ENCODE data around the gene PROX1. TPM values are rescaled to one million over a fixed set of nuclear protein-coding genes. Genes with fewer than 3 reads are reported as not detected.

Gene PROX1
- total RNA-seq, 1 experiment from 2014 or later: not detected

DNA sequence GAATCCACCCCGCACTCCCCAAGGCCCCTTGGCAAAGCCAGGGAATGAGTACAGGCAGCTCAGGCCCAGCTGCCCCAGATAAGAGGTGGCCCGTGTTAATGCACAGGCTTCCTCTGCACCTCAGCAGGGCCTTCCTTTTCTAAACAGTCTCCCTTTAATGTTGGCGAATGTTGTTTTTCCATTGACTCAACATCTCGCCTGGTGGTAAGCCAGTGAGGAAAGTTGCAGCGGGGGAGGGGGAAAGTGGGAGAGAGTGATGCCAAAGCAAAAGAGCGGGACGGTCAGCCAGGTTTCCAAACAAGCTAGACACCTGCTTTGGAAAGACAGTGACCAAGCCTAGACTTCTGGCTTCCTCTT is 10.3 kb upstream of the PROX1 start:
- Histone ChIP-seq H3K9me3 (ENCODE audit: insufficient read depth, low read depth) (0 out of 2 replicates have a peak, but pooled peaks cover 5% of the 10 kb centered on the region), H3K27ac (no peak overlapping the region), H2AFZ (no peak overlapping the region), H4K20me1 (ENCODE audit: insufficient read depth) (no peaks in the 10 kb centered on the region), H3K4me1 (replicated peaks; ENCODE audit: insufficient read depth) (peaks cover 16% of the 10 kb centered on the region), H3K27me3 (ENCODE audit: insufficient read depth, low read depth) (no peaks in the 10 kb centered on the region), H3K9me2 (ENCODE audit: insufficient read depth) (no peaks in the 10 kb centered on the region; the same call in none of the 2 replicates), H3K4me3 (no peak overlapping the region), H3K79me2 (ENCODE audit: low read depth) (no peaks in the 10 kb centered on the region), H3F3A (ENCODE audit: insufficient read depth, low read depth) (peaks cover 3% of the 10 kb centered on the region; the same call in 1 of the 2 replicates), H3K36me3 (ENCODE audit: low read depth) (no peaks in the 10 kb centered on the region), H3K4me2 (no peak overlapping the region)
- BruUV-seq (replicated peaks): no TSS peak
- no peak for DNase-seq
- ChIA-PET CTCF (no interaction called here), POLR2A (ENCODE audit: unreplicated experiment) (no interaction called here)
- TF ChIP-seq, protein P1, sequence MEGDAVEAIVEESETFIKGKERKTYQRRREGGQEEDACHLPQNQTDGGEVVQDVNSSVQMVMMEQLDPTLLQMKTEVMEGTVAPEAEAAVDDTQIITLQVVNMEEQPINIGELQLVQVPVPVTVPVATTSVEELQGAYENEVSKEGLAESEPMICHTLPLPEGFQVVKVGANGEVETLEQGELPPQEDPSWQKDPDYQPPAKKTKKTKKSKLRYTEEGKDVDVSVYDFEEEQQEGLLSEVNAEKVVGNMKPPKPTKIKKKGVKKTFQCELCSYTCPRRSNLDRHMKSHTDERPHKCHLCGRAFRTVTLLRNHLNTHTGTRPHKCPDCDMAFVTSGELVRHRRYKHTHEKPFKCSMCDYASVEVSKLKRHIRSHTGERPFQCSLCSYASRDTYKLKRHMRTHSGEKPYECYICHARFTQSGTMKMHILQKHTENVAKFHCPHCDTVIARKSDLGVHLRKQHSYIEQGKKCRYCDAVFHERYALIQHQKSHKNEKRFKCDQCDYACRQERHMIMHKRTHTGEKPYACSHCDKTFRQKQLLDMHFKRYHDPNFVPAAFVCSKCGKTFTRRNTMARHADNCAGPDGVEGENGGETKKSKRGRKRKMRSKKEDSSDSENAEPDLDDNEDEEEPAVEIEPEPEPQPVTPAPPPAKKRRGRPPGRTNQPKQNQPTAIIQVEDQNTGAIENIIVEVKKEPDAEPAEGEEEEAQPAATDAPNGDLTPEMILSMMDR (conservative IDR thresholded peaks at IDR 0.05): no peak
- no peak for TF ChIP-seq EZH2 (IDR thresholded peaks at IDR 0.05; ENCODE audit: low read depth)
- intact Hi-C loops (cut with micrococcal nuclease; ENCODE audit: unreplicated experiment): no loop called here

DNA sequence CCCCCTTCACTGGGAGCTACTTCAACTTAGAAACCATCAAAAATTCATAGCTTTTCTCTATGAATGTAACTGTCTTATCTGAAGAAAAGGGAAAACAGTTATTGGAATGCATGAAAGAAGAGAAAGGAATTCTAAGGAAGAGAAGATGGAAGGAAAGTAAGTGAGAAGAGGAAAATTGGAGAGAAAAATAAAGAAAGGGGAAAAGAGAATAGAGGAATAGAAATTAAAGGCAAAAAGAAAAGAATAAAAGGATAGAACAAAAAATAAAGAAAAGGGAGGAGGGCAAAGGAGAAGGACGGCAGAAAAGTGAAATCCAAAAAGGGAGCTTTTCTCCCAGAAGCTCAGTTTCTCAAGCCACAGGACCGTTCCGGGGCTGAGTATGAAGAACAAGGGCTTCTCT is 9.9 kb upstream of the PROX1 start:
- no peaks in the 10 kb centered on the region; the same call in 1 of the 2 replicates for H3K9me2 ChIP-seq (ENCODE audit: insufficient read depth)
- H2AFZ ChIP-seq: no peak overlapping the region
- BruUV-seq (replicated peaks): no TSS peak
- H3K4me2 ChIP-seq: no peak overlapping the region
- H3K79me2 ChIP-seq (ENCODE audit: low read depth): no peaks in the 10 kb centered on the region
- H3F3A ChIP-seq (ENCODE audit: insufficient read depth, low read depth): peaks cover 3% of the 10 kb centered on the region; the same call in 1 of the 2 replicates
- H3K4me1 ChIP-seq (replicated peaks; ENCODE audit: insufficient read depth): peaks cover 11% of the 10 kb centered on the region
- H4K20me1 ChIP-seq (ENCODE audit: insufficient read depth): no peaks in the 10 kb centered on the region
- TF ChIP-seq, protein P1 (conservative IDR thresholded peaks at IDR 0.05): no peak
- TF ChIP-seq EZH2 (IDR thresholded peaks at IDR 0.05; ENCODE audit: low read depth): no peak
- no peak overlapping the region for H3K4me3 ChIP-seq
- POLR2A ChIA-PET (ENCODE audit: unreplicated experiment): no interaction called here
- no peaks in the 10 kb centered on the region for H3K27me3 ChIP-seq (ENCODE audit: insufficient read depth, low read depth)
- no peaks in the 10 kb centered on the region for H3K36me3 ChIP-seq (ENCODE audit: low read depth)
- intact Hi-C loops (cut with micrococcal nuclease; ENCODE audit: unreplicated experiment): no loop called here
- no peak overlapping the region for H3K27ac ChIP-seq
- no peak for DNase-seq
- CTCF ChIA-PET: no interaction called here
- 0 out of 2 replicates have a peak, but pooled peaks cover 5% of the 10 kb centered on the region for H3K9me3 ChIP-seq (ENCODE audit: insufficient read depth, low read depth)

DNA sequence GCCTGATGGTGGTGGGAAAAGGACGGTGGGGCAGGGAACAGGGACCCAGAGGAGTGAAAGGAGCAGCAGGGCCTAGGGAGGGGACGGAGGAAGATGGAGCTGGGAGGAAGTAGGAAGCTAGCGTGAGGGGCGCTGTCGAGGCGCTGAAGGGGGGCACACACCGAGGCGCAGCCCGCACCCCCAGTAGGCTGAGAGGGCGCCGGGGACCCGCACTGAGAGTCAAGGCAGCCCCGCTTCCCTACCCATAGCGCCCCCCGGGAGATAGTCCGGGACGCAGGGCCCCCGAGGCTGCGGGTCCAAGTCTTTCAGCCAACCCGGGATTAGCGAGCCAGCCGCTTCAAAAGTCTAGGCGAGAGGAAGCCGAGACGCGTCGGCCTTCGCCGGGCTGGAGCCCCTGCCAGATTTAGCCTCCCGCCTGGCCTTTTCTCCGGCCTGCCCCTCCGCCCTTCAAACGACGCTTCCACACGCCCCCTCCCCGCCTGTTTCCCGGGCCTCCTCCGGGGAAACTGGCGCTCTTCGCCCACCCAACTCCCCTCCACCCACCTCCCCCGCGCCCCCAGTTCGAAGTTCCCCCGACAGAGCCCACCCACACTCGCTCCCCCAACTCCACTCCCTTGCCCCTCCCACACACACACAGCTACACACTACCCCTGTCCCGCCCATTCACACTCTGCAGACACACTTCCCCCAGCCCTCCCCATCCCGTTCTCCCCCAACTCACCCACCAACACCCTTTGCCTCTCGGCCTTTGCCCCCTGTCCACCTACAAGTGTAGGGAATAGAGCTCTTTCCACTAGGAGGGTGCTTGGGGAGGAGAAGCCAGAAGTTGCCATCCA is 7.8 kb upstream of the PROX1 start:
- H3K79me2 ChIP-seq (ENCODE audit: low read depth): no peaks in the 10 kb centered on the region
- no peak overlapping the region for H3K27ac ChIP-seq
- no peak overlapping the region for H3K4me2 ChIP-seq
- no peaks in the 10 kb centered on the region for H3F3A ChIP-seq (ENCODE audit: insufficient read depth, low read depth)
- no peaks in the 10 kb centered on the region for H3K4me1 ChIP-seq (replicated peaks; ENCODE audit: insufficient read depth)
- H3K9me2 ChIP-seq (ENCODE audit: insufficient read depth): no peaks in the 10 kb centered on the region; the same call in 1 of the 2 replicates
- no peaks in the 10 kb centered on the region for H3K36me3 ChIP-seq (ENCODE audit: low read depth)
- ChIA-PET POLR2A (ENCODE audit: unreplicated experiment) (no interaction called here), CTCF (no interaction called here)
- no peak overlapping the region for H2AFZ ChIP-seq
- no peaks in the 10 kb centered on the region for H3K27me3 ChIP-seq (ENCODE audit: insufficient read depth, low read depth)
- no peaks in the 10 kb centered on the region for H3K9me3 ChIP-seq (ENCODE audit: insufficient read depth, low read depth)
- TF ChIP-seq EZH2 (IDR thresholded peaks at IDR 0.05; ENCODE audit: low read depth): no peak
- TF ChIP-seq, protein P1 (conservative IDR thresholded peaks at IDR 0.05): no peak
- H4K20me1 ChIP-seq (ENCODE audit: insufficient read depth): no peaks in the 10 kb centered on the region
- DNase-seq: no peak
- intact Hi-C loops (cut with micrococcal nuclease; ENCODE audit: unreplicated experiment): no loop called here
- BruUV-seq (replicated peaks): no TSS peak
- H3K4me3 ChIP-seq: no peak overlapping the region
